Left renal pelvis (tissue), 4 donors: Measurements from ENCODE around the gene PFKM. TPM values are rescaled to one million over a fixed set of nuclear protein-coding genes. Genes with fewer than 3 reads are reported as not detected.
A peak's percentile ranks its signal among the peaks of the same experiment; 100 is the strongest.
"Not testable (repeated sequence)": the region's sequence is repeated elsewhere in the genome, so short reads cannot be mapped to it uniquely, and the experiment has no call there.

Experiments used
- DNase-seq, 4 donors: peaks; one replicate each; pipeline ENCODE4 v3.0.0-alpha.2; 2013; ENCODE audit warnings: low read depth in 4 of 4, low spot score in 3 of 4
- polyA plus RNA-seq, 4 donors: library from polyadenylated mRNA; unstranded; fragments of 120-200 nt; gene quantifications; one replicate each; pipeline ENCODE4 v1.2.1, GENCODE V29; 2013; ENCODE audit not compliant: insufficient read length in 4 of 4

The PFKM gene
- polyA plus RNA-seq, 4 donors, result 76.9 to 124 (median 104) TPM

DNA sequence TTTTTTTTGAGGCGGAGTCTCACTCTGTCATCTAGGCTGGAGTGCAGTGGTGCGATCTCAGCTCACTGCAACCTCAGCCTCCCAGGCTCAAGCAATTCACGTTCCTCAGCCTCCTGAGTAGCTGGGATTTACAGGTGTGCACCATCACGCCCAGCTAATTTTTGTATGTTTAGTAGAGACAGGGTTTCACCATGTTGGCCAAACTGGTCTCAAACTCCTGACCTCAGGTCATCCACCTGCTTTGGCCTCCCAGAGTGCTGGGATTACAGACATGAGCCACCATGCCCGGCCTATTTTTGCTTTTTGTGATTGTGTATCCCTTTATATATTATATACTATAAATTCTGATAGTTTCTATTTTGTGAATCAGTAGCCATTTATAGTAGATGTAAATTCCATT is 36.6 kb downstream of the PFKM start:
- DNase-seq, result not testable (repeated sequence)

DNA sequence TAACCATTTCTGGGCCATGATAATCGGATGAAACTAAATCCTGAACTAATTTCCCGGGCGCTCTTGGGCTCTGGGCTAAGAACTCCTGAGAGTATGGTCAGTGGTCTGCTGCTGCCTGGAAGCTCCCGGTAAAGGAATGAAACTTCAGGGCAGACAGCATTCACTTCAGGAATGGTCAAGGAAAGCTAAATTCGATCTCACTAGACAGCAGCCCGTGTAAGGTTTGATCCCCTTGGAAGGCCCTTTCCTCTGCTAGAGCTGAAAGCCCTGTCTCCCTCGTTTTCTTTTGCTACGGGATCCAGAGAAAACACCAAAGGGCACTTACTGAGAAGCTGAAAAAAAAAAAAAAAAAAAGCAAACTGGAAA is 37.5 kb downstream of the PFKM start:
- DNase-seq, result no peak

DNA sequence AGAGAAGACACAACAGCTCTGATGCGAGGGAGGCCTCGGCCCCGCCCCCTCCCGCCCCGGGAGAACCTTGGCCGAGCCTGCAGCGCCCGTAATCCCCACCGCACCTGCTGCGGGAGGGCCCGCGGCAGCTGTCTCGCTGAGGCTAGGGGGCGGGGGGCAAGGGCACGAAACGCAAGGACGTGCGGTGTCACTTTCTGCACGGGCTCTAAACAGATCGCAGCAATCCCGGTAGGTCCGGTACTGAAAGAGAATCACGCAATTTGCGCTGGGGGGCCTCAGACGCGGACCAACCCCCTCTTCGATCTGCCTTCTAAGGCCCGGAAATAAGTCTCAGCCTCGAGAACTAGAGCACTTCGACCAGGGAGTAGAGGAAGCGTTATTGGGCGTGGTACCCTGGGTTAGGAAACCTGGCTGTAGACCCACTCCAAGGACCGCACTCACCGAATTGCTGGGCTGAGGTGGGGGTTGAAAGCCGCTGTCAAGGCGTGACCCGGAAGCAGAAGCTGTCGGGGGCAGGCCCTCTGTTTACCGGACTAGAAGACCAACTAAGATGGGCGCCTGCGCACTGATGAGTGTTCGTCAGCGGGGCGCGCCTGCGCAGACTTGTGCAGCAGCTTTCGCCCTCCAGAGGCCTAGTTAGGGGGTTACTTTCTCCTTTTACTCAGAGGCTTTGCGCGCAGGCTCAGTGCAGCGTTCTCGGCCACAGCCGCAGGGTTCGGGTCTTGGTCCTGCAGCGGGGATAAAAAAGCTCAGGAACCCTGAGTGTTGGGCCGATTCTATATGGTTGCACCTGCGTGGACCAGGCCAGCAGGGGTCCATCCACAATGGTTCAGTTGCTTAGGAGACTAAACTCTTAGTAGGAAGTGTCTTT is 38.1 kb downstream of the PFKM start, which contains the start of gene ASB8:
ASB8 (minus strand) TSS at position 498 of the 871 bp plus-strand sequence. CDS start 4,019 bp downstream, outside the sequence.
- DNase-seq, result peak; percentile 95 to 96 (median 96)

DNA sequence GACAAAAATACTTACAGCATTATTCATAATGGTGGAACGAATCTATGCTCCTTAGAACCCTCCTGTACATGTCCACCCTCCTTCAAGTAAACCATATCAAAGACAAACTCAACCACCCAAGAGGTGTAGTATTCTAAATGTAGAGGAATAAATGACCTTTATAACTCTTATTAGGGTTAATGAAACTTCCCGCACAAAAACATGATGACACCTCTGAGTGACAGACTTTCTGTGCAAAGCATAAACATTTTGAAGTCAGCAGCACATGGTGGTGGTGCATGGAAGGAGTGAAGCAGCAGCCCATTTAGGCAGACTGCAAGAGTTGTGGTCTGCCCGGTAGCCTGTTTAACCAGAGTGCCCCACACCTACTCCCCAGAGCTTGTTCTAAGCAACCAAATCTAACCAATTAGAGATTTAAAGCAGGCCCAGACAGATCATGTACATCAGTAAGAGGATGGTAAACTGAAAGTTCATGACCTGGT is 38.8 kb downstream of the PFKM start:
- no peak for DNase-seq

DNA sequence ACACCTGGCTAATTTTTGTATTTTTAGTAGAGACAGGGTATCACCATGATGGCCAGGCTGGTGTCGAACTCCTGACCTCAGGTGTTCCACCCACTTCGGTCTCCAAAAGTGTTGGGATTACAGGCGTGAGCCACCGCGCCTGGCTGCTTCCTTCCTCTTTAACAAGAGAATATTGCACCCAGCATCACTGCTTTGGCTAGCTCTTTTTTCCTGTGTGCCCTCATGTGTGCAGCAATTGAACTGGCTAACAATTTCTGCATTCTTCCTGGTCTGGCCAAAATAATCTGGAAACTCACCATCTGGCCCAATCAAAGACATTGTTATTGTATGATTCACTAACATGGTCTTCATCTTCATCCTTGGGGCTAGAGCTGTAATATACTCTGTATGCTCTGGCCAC is 40.9 kb downstream of the PFKM start:
- DNase-seq, result no peak

DNA sequence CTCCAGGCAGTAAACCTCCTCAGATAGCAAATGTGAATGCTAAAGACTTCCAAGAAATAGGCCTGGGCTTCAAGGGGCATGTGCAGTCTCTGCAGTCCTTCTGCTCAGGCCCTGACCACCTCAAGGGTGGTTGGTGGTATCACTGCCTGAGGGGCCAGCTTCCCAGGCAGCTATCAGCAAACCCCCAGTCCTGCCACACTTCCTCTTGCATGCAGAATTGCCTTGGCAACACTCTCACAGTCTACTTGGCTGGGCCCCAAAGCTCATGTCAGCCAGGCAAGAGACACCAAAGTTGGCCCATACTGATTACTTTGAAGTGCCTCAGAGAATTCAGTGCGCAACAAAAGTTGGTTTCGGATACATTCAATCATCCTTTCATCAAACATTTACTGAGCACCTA is 41.6 kb downstream of the PFKM start:
- DNase-seq, result no peak

GRCh38 chr12:48163150-48163747 is 44.1 kb downstream of the PFKM start:
- no peak for DNase-seq

- DNase-seq, result no peak
These were observed 45.3 kb downstream of the PFKM start for GRCh38 chr12:48164451-48164850.

- no peak for DNase-seq
These were observed 46.2 kb downstream of the PFKM start for GRCh38 chr12:48165089-48165981.

GRCh38 chr12:48169011-48169410 is 49.8 kb downstream of the PFKM start:
- no peak for DNase-seq

DNA sequence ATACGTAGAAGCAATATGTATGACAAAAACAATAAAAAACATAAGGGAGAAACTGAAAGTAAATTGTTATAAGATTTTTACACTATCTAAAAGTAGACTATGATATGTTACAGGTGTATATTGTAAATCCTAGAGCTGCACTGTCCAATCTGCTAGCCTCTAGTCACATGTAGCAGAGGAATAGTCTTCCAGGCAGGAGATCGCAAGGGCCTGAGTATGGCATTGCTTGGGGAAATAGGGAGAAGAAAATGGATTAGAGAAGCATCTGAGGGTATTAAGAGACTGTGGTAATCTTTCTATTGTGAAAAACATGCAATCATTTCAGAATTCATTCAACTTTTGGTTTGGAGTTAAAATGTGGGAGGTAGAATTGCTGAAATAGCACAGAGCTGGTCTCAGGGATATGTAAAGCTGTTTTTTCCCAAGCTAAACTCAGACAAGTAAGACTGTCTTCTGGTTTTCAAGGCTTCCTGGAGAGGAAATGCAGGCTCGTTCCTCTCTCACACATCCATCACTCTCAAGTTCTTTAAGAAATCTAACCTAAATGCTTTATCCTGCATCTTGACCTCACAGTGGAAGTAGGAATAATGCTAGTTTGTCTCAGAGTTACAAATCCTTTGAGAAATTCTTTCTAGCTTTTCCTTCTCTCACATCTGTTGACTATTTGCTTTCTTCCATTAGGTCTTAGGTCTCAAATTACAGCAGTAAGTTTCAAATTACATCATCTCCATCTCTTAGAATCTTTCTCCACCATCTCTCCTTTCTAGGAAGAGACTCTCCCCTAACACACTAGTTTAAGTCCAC is 56.7 kb downstream of the PFKM start:
- DNase-seq, result no peak

DNA sequence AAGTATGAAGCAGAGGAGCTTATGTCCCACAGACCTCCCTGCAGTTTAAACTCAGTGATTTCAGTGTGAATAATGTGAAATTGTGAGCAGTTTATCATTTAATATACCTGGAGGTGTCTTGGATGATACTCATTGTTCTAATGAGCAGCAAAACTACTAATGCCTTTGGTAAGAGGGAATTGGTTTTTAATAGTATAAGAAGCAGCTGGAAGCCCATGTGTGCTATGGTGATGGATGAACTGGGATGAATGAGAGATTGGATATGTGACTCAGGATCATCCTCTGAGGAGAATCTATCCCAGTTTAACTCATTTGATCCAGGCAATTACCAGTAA is 57.2 kb downstream of the PFKM start:
- no peak for DNase-seq

GRCh38 chr12:48177982-48178381 is 58.8 kb downstream of the PFKM start:
- no peak for DNase-seq

- DNase-seq, result no peak
These were observed 60.3 kb downstream of the PFKM start for GRCh38 chr12:48179466-48179865.

DNA sequence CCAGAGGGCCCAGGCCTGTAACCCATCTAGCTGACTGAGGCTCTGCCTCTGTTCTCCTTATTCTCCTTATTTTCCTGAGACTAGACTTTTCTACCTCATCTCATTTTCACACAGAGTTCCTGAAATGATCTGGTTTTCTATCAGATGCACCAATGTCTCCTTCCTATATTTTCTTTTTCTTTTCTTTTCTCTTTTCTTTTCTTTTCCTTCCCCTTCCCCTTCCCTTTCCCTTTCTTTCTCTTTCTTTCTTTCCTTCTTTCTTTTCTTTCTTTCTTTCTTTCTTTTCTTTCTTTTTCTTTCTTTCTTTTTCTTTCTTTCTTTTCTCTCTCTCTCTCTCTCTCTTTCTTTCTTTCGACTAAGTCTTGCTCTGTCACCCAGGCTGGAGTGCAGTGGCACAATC is 61.3 kb downstream of the PFKM start:
- no peak for DNase-seq

GRCh38 chr12:48180857-48181495 is 61.8 kb downstream of the PFKM start:
- no peak for DNase-seq

DNA sequence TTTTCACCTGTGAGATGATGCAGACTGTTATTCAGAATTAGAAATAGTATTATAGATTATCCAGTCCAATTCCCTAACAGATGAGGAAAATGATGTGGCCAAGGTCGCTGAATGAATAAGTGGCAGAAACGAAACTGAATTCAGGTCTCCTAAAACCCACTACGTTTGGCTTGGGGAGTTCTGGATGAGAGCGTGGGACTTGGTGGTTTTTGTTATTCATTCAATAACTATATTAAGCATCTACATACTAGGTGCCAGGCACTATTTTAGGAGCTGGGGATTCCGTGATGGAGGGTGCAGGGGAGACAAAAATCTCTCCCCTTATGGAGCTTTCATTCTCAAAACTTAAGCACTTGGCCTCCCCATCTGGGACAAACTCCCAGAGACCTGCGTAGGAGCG is 63.5 kb downstream of the PFKM start:
- DNase-seq, result no peak

- peak in 2 of 4 donors; percentile 63 to 67 for DNase-seq
These were observed 64.1 kb downstream of the PFKM start, which contains the start of gene CCDC184 for GRCh38 chr12:48183091-48183875. CCDC184 (plus strand) TSS chr12:48183644; CDS start chr12:48184123, 479 bp downstream.
